GM19463 (cell line): ENCODE results near the gene MFF.

Experiments
- ATAC-seq: cut with Tn5 transposase; IDR thresholded peaks from one replicate; pipeline ENCODE4 v1.9.1; 2021; ENCODE audit warnings: mild to moderate bottlenecking, moderate library complexity; ENCODE audit not compliant: unreplicated experiment

MFF gene

GRCh38 chr2:227324995-227325838 lies at the start of gene MFF:
MFF (plus strand) TSS chr2:227325251; CDS start chr2:227330666, 5,415 bp downstream.
- ATAC-seq, result peak; percentile 97

GRCh38 chr2:227280895-227281294 lies 44.2 kb upstream of the MFF start:
- ATAC-seq, result no peak

GRCh38 chr2:227285741-227286236 lies 39.3 kb upstream of the MFF start:
- ATAC-seq, result no peak

- no peak for ATAC-seq
These were observed 37.3 kb upstream of the MFF start for GRCh38 chr2:227287771-227288170.

- no peak for ATAC-seq
These were observed 32.7 kb upstream of the MFF start for GRCh38 chr2:227292314-227292713.

GRCh38 chr2:227293531-227293930 lies 31.5 kb upstream of the MFF start:
- ATAC-seq, result no peak

GRCh38 chr2:227295806-227296205 lies 29.2 kb upstream of the MFF start:
- no peak for ATAC-seq

- ATAC-seq, result no peak
These were observed 28.2 kb upstream of the MFF start for GRCh38 chr2:227296671-227297405.

GRCh38 chr2:227301523-227301922 lies 23.5 kb upstream of the MFF start:
- no peak for ATAC-seq

GRCh38 chr2:227308784-227309183 lies 16.3 kb upstream of the MFF start:
- peak; percentile 88 for ATAC-seq

- no peak for ATAC-seq
These were observed 14.3 kb upstream of the MFF start for GRCh38 chr2:227310756-227311110.

- no peak for ATAC-seq
These were observed 13.1 kb upstream of the MFF start for GRCh38 chr2:227311861-227312506.

- no peak for ATAC-seq
These were observed 12.5 kb upstream of the MFF start for GRCh38 chr2:227312579-227312978.

GRCh38 chr2:227313310-227313709 lies 11.7 kb upstream of the MFF start:
- no peak for ATAC-seq

- ATAC-seq, result no peak
These were observed 7.2 kb upstream of the MFF start for GRCh38 chr2:227317834-227318233.

- ATAC-seq, result no peak
These were observed 4.6 kb upstream of the MFF start for GRCh38 chr2:227320305-227321094.

GRCh38 chr2:227322530-227323205 lies 2.4 kb upstream of the MFF start:
- no peak for ATAC-seq

GRCh38 chr2:227323818-227324217 lies 1.2 kb upstream of the MFF start:
- no peak for ATAC-seq

- no peak for ATAC-seq
These were observed 433 bp upstream of the MFF start for GRCh38 chr2:227324642-227324994.

- peak; percentile 1 for ATAC-seq
These were observed 766 bp downstream of the MFF start for GRCh38 chr2:227325839-227326195.
